Ishikawa (cell line): ENCODE measurements around the gene SLC7A7.

ENCODE experiments used
- CEBPB ChIP-seq: IDR thresholded peaks from 2 replicates; pipeline ENCODE4 v1.6.1; 2012
- CREB1 ChIP-seq: IDR thresholded peaks from 2 replicates; pipeline ENCODE4 v1.6.1; 2012; ENCODE audit warnings: low read depth
- EGR1 ChIP-seq: IDR thresholded peaks from 2 replicates; pipeline ENCODE4 v1.6.1; 2012
- EP300 ChIP-seq: IDR thresholded peaks from 2 replicates; pipeline ENCODE4 v1.6.1; 2012; ENCODE audit warnings: borderline replicate concordance
- FOXM1 ChIP-seq: IDR thresholded peaks from 2 replicates; pipeline ENCODE4 v1.6.1; 2012; ENCODE audit warnings: low read depth, borderline replicate concordance
- NFIC ChIP-seq: IDR thresholded peaks from 2 replicates; pipeline ENCODE4 v1.6.1; 2012
- RAD21 ChIP-seq: IDR thresholded peaks from 2 replicates; pipeline ENCODE4 v1.6.1; 2012; ENCODE audit warnings: low read depth
- TAF1 ChIP-seq: IDR thresholded peaks from 2 replicates; pipeline ENCODE4 v1.6.1; 2012; ENCODE audit warnings: low read depth, mild to moderate bottlenecking
- TCF12 ChIP-seq: IDR thresholded peaks from 2 replicates; pipeline ENCODE4 v1.6.1; 2012; ENCODE audit warnings: low read depth
- TEAD4 ChIP-seq: IDR thresholded peaks from 2 replicates; pipeline ENCODE4 v1.6.1; 2012
- USF1 ChIP-seq: IDR thresholded peaks from 2 replicates; pipeline ENCODE4 v1.6.1; 2012
- YY1 ChIP-seq: IDR thresholded peaks from 2 replicates; pipeline ENCODE4 v1.6.1; 2012; ENCODE audit warnings: low read depth
- ZBTB7A ChIP-seq: IDR thresholded peaks from 2 replicates; pipeline ENCODE4 v1.6.1; 2012; ENCODE audit warnings: low read depth
- TF ChIP-seq, protein P1 (sequence below): IDR thresholded peaks from 2 replicates; pipeline ENCODE4 v1.6.1; 2012; ENCODE audit warnings: low read depth, mild to moderate bottlenecking
- TF ChIP-seq, protein P2 (sequence below): IDR thresholded peaks from 2 replicates; pipeline ENCODE4 v1.6.1; 2012

Gene SLC7A7

DNA sequence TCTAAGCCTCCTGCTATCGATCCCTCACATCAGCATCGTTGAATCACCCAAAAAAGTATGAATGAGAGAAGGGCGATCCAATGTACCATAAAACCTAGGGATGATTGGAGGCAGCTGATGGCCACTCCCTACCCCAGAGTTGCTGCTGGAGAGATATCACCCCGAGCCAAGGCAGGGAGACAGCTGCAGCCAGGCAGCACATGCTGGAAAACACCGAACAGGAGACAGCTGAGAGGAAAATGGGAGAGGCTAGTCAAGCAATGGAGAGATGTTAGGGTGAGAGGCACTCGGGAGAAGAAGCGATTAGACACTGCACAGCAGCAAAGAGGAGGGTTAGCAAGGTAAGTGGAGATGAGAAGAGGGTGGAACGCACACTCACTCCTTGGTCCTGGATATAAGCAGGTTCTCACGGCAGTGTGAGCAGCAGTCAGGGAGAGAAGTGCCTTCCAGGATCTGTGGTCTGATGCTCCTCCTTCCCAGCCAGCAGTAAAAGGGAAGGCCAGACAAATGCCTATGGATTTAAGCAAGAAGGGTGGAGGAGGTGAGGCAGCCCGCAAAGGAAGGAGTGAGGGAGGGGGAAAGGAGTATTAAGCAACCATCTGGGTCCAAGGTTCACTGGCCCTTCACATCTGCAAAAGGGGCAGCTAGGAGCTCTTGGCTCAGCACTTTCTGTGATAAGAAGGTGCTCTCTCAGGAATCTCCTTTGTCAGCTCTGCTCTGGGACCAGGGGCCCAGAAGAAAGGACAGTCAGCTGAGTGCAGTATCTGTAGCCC is at the start of gene SLC7A7:
TSS of gene SLC7A7 (minus strand) at position 495 of the 773 bp plus-strand sequence. CDS start 2,037 bp downstream, outside the sequence.
- TF ChIP-seq USF1 (no peak), TCF12 (no peak), RAD21 (no peak), ZBTB7A (no peak), TEAD4 (no peak), FOXM1 (no peak), EGR1 (no peak), TAF1 (no peak), CEBPB (no peak), EP300 (no peak), YY1 (no peak), CREB1 (no peak)
- TF ChIP-seq, protein P1, sequence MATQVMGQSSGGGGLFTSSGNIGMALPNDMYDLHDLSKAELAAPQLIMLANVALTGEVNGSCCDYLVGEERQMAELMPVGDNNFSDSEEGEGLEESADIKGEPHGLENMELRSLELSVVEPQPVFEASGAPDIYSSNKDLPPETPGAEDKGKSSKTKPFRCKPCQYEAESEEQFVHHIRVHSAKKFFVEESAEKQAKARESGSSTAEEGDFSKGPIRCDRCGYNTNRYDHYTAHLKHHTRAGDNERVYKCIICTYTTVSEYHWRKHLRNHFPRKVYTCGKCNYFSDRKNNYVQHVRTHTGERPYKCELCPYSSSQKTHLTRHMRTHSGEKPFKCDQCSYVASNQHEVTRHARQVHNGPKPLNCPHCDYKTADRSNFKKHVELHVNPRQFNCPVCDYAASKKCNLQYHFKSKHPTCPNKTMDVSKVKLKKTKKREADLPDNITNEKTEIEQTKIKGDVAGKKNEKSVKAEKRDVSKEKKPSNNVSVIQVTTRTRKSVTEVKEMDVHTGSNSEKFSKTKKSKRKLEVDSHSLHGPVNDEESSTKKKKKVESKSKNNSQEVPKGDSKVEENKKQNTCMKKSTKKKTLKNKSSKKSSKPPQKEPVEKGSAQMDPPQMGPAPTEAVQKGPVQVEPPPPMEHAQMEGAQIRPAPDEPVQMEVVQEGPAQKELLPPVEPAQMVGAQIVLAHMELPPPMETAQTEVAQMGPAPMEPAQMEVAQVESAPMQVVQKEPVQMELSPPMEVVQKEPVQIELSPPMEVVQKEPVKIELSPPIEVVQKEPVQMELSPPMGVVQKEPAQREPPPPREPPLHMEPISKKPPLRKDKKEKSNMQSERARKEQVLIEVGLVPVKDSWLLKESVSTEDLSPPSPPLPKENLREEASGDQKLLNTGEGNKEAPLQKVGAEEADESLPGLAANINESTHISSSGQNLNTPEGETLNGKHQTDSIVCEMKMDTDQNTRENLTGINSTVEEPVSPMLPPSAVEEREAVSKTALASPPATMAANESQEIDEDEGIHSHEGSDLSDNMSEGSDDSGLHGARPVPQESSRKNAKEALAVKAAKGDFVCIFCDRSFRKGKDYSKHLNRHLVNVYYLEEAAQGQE, result no peak
- TF ChIP-seq, protein P2, sequence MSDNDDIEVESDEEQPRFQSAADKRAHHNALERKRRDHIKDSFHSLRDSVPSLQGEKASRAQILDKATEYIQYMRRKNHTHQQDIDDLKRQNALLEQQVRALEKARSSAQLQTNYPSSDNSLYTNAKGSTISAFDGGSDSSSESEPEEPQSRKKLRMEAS, result no peak

DNA sequence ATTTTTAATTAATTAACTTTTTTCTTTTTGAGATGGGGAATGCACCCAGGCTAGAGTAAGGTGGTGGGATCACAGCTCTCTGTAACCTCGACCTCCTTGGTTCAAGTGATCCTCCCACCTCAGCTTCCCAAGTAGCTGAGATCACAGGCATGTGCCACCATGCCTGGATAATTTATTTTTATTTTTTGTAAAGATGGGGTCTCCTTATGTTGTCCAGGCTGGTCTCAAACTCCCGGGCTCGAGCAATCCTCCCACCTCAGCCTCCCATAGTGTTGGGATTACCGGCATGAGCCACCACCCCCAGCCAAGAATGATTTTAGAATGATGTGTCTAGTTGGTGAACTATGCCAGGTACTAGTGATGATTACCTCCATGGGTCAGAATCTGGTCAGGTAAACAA is 49.7 kb upstream of the SLC7A7 start:
- TF ChIP-seq CREB1 (no peak), EGR1 (no peak), EP300 (no peak), ZBTB7A (no peak), RAD21 (no peak), USF1 (no peak), CEBPB (no peak), FOXM1 (no peak), YY1 (no peak), TEAD4 (no peak), NFIC (no peak), TAF1 (no peak), TCF12 (no peak)
- TF ChIP-seq, protein P2, result no peak
- TF ChIP-seq, protein P1, result no peak

DNA sequence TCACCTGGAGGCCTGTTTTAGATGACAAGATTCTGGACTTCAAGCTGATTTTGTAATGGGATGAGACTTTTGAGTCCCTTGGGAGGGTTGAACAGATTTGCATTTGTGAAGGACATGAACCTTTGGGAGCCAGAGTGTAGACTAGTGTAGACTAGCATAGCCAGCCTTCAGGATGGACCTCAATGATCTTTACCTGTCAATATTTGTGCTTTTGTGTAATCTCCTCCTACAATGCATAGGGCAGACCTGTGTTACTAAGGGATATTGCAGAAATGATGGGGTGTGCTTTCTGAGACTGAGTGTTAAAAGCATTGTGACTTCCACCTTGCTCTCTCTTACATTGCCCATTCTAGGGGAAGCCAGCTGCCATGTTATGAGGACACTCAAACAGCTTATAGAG is 46.4 kb upstream of the SLC7A7 start:
- TF ChIP-seq, protein P2, result no peak
- no peak for TF ChIP-seq NFIC
- no peak for TF ChIP-seq TCF12
- TF ChIP-seq CREB1, result no peak
- no peak for TF ChIP-seq USF1
- TF ChIP-seq FOXM1, result no peak
- TF ChIP-seq, protein P1, result no peak
- no peak for TF ChIP-seq ZBTB7A
- no peak for TF ChIP-seq CEBPB

DNA sequence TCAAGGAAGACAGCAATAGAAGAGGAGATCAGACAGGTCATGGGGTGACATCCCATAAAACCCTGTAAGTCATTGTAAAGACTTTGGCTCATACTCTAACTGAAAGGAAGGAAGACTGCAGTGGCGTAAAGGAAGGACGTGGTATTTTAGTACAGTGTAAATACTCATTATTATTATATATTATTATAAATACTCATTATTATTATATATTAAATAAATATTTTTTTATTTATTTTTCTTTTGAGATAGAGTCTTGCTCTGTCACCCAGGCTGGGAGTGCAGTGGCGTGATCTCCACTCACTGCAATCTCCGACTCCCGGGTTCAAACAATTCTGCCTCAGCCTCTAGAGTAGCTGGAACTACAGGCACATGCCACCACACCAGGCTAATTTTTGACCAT is 41.2 kb upstream of the SLC7A7 start:
- TF ChIP-seq, protein P1, result no peak
- no peak for TF ChIP-seq CREB1
